ENCODE results near the gene CTIF.

The CTIF gene

DNA sequence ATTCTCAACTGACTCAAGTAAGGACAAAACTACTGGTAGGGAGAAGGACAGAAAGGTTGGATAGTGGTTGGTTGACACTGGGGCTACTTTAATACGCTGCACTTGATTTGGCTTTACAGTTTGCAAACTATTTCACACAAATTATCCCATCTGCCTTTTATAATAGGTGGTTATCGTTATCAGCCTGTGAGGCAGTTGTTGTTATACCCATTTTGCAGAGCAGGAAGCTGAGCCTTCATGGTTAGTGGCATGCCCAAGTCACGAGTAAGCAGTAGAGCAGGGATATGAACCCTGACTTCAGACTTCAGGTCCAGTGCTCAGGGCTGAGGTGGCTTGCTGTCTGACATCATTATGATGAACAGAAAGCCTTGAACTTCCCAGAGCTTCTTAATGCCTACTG is 5.3 kb downstream of the CTIF start:
- Histone ChIP-seq H3K36me3 (replicated peaks; ENCODE audit: insufficient read depth, low read length) (no peaks in the 10 kb centered on the region), H3K9ac (ENCODE audit: low read length) (no peak overlapping the region), H3K79me2 (ENCODE audit: low read length) (peaks cover 8% of the 10 kb centered on the region; the same call in 1 of the 2 replicates), H3K4me1 (ENCODE audit: low read length) (0 out of 2 replicates have a peak, but pooled peaks cover 3% of the 10 kb centered on the region), H3K27me3 (replicated peaks; ENCODE audit: insufficient read depth, low read length) (no peaks in the 10 kb centered on the region), H3K9me2 (replicated peaks; ENCODE audit: insufficient read depth, low read length) (no peaks in the 10 kb centered on the region), H3K9me3 (replicated peaks; ENCODE audit: insufficient read depth, low read length) (no peaks in the 10 kb centered on the region), H4K20me1 (ENCODE audit: insufficient read depth, low read length) (no peaks in the 10 kb centered on the region), H3K4me2 (ENCODE audit: low read depth, low read length) (no peak overlapping the region), H3K27ac (ENCODE audit: low read length) (no peak overlapping the region), H3K4me3 (ENCODE audit: low read length) (no peak overlapping the region), H2AFZ (ENCODE audit: low read length) (no peak overlapping the region), H3F3A (ENCODE audit: insufficient read depth, low read length) (peaks cover 9% of the 10 kb centered on the region)
- no peak for TF ChIP-seq EZH2phosphoT487 (IDR thresholded peaks at IDR 0.05; ENCODE audit: low read length)
- TF ChIP-seq, protein P1, sequence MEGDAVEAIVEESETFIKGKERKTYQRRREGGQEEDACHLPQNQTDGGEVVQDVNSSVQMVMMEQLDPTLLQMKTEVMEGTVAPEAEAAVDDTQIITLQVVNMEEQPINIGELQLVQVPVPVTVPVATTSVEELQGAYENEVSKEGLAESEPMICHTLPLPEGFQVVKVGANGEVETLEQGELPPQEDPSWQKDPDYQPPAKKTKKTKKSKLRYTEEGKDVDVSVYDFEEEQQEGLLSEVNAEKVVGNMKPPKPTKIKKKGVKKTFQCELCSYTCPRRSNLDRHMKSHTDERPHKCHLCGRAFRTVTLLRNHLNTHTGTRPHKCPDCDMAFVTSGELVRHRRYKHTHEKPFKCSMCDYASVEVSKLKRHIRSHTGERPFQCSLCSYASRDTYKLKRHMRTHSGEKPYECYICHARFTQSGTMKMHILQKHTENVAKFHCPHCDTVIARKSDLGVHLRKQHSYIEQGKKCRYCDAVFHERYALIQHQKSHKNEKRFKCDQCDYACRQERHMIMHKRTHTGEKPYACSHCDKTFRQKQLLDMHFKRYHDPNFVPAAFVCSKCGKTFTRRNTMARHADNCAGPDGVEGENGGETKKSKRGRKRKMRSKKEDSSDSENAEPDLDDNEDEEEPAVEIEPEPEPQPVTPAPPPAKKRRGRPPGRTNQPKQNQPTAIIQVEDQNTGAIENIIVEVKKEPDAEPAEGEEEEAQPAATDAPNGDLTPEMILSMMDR (IDR thresholded peaks at IDR 0.05; ENCODE audit: low read length), result no peak
- no peak for TF ChIP-seq EZH2 (optimal IDR thresholded peaks at IDR 0.05; ENCODE audit: low read depth, low read length)
- DNase-seq, result no peak

DNA sequence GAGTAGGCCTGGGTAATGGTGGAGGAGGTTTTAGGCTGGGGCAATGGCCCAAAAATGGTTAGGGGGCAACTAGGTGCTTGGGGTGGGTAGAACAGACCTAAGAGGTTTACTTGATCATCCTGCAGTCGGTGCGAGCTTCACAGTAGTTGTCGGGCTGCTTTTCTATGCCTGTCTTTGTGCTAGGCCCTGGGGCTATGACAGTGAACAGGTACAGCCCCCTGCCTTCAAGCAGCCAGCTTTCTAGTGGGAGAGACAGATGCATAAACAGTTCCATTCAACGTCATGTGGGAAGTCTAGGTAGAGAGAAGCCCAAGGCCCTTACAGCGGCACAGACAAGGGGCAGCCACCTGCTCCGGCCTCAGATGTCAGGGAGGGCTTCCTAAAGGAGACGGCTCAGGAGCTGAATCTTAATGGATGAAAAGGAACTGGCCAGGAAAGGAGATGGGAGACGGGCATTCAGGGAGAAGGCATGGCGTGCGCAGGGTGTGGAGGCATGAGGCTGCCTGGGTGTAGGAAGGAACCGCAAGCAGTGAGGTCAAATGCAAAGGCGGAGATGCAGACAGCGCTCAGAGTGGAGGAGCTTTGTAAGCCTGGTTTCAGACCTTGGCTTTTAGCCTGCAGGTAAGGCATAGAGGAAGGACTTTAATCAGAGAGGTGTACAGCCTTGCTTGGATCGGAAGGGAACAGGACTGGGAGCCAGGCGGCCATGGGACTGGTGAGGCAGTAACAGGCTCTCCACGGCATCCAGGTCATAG is 6.0 kb downstream of the CTIF start:
- H4K20me1 ChIP-seq (ENCODE audit: insufficient read depth, low read length), result no peaks in the 10 kb centered on the region
- TF ChIP-seq EZH2phosphoT487 (IDR thresholded peaks at IDR 0.05; ENCODE audit: low read length), result no peak
- TF ChIP-seq EZH2 (optimal IDR thresholded peaks at IDR 0.05; ENCODE audit: low read depth, low read length), result no peak
- TF ChIP-seq, protein P1 (IDR thresholded peaks at IDR 0.05; ENCODE audit: low read length), result no peak
- no peaks in the 10 kb centered on the region for H3K9me3 ChIP-seq (replicated peaks; ENCODE audit: insufficient read depth, low read length)
- no peak overlapping the region for H3K4me3 ChIP-seq (ENCODE audit: low read length)
- H3K9me2 ChIP-seq (replicated peaks; ENCODE audit: insufficient read depth, low read length), result no peaks in the 10 kb centered on the region
- peaks cover 4% of the 10 kb centered on the region for H3F3A ChIP-seq (ENCODE audit: insufficient read depth, low read length)
- no peak for DNase-seq
- H3K79me2 ChIP-seq (ENCODE audit: low read length), result peaks cover 2% of the 10 kb centered on the region; the same call in 1 of the 2 replicates
- H3K27ac ChIP-seq (ENCODE audit: low read length), result no peak overlapping the region
- H3K4me1 ChIP-seq (ENCODE audit: low read length), result 0 out of 2 replicates have a peak, but pooled peaks cover 3% of the 10 kb centered on the region
- no peak overlapping the region for H3K4me2 ChIP-seq (ENCODE audit: low read depth, low read length)
- no peak overlapping the region for H3K9ac ChIP-seq (ENCODE audit: low read length)
- no peak overlapping the region for H2AFZ ChIP-seq (ENCODE audit: low read length)
- H3K27me3 ChIP-seq (replicated peaks; ENCODE audit: insufficient read depth, low read length), result no peaks in the 10 kb centered on the region
- no peaks in the 10 kb centered on the region for H3K36me3 ChIP-seq (replicated peaks; ENCODE audit: insufficient read depth, low read length)

DNA sequence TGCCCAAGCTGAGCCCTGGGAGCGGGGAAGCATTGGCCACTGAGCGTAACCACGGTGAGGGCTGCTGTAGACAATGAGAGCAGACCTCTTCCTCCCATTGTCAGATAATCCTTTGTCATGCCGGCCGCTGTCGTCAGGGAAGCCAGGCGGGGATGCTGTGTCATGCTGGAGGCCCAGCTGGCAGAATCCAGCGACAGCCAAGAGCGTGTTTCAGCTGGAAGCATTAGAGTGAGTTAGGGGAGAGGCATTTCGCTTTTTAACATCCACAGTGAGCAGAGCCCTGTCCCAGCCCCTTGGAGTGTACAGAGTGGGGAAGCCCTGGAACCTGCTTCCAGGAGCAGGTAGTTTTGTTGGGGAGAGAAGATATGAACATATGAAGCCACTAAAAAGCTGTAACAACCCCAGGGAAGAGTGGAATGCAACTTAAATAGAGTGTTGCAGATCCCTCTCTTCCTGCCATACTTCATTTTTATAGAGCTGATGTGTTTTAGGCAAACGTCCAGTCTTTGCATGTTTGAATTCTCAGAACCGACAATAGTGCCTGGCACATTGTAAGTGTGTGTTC is 7.0 kb downstream of the CTIF start:
- TF ChIP-seq EZH2 (optimal IDR thresholded peaks at IDR 0.05; ENCODE audit: low read depth, low read length) (no peak), EZH2phosphoT487 (IDR thresholded peaks at IDR 0.05; ENCODE audit: low read length) (no peak)
- TF ChIP-seq, protein P1 (IDR thresholded peaks at IDR 0.05; ENCODE audit: low read length), result no peak
- Histone ChIP-seq H3K4me1 (ENCODE audit: low read length) (0 out of 2 replicates have a peak, but pooled peaks cover 3% of the 10 kb centered on the region), H3K4me3 (ENCODE audit: low read length) (no peak overlapping the region)

More for the DNA sequence above, 7.0 kb downstream of the CTIF start:
- Histone ChIP-seq H3K9me2 (replicated peaks; ENCODE audit: insufficient read depth, low read length) (no peaks in the 10 kb centered on the region), H3K4me2 (ENCODE audit: low read depth, low read length) (no peak overlapping the region), H3K27ac (ENCODE audit: low read length) (no peak overlapping the region), H3K79me2 (ENCODE audit: low read length) (no peaks in the 10 kb centered on the region), H3K9ac (ENCODE audit: low read length) (no peak overlapping the region), H4K20me1 (ENCODE audit: insufficient read depth, low read length) (no peaks in the 10 kb centered on the region), H3K36me3 (replicated peaks; ENCODE audit: insufficient read depth, low read length) (no peaks in the 10 kb centered on the region), H2AFZ (ENCODE audit: low read length) (no peak overlapping the region), H3K27me3 (replicated peaks; ENCODE audit: insufficient read depth, low read length) (no peaks in the 10 kb centered on the region), H3K9me3 (replicated peaks; ENCODE audit: insufficient read depth, low read length) (no peaks in the 10 kb centered on the region), H3F3A (ENCODE audit: insufficient read depth, low read length) (peaks cover 3% of the 10 kb centered on the region)
- DNase-seq, result no peak

Measured in MM.1S (cell line).